Liver (tissue), 9 donors: ENCODE data around the gene KIAA1217. TPM values are rescaled to one million over a fixed set of nuclear protein-coding genes. Genes with fewer than 3 reads are reported as not detected.

Experiments
- DNase-seq: peaks from one replicate; pipeline ENCODE4 v3.0.0-alpha.2; 2017; ENCODE audit warnings: low spot score
- H3K27ac ChIP-seq, 2 donors: one replicate each; pipeline ENCODE4 v1.7.0; 2013; ENCODE audit warnings: inconsistent platforms in 2 of 2, low read length in 2 of 2, control low read depth in 1 of 2, low read depth in 1 of 2, mild to moderate bottlenecking in 1 of 2
- H3K27me3 ChIP-seq, 4 donors: one replicate each; pipeline versions ENCODE4 v1.6.1 to v1.7.0; 2013; ENCODE audit warnings: low read length in 3 of 4, inconsistent platforms in 1 of 4, mild to moderate bottlenecking in 1 of 4, moderate library complexity in 1 of 4; ENCODE audit not compliant: control insufficient read depth in 4 of 4, insufficient read depth in 4 of 4
- H3K36me3 ChIP-seq, 4 donors: one replicate each; pipeline versions ENCODE4 v1.6.1 to v1.7.0; 2013; ENCODE audit warnings: low read length in 3 of 4, mild to moderate bottlenecking in 3 of 4, low read depth in 1 of 4, moderate library complexity in 1 of 4; ENCODE audit not compliant: control insufficient read depth in 4 of 4, insufficient read depth in 3 of 4
- H3K4me1 ChIP-seq, 4 donors: one replicate each; pipeline versions ENCODE4 v1.6.1 to v1.7.0; 2013; ENCODE audit warnings: low read length in 3 of 4, mild to moderate bottlenecking in 3 of 4, moderate library complexity in 1 of 4; ENCODE audit not compliant: control insufficient read depth in 4 of 4, insufficient read depth in 4 of 4
- H3K4me3 ChIP-seq, 3 donors: one replicate each; pipeline versions ENCODE4 v1.6.1 to v1.7.0; 2013; ENCODE audit warnings: low read length in 3 of 3, control low read depth in 1 of 3, low read depth in 1 of 3, mild to moderate bottlenecking in 1 of 3
- H3K9ac ChIP-seq, 2 donors: one replicate each; pipeline ENCODE4 v1.7.0; 2013; ENCODE audit warnings: low read length in 2 of 2, mild to moderate bottlenecking in 2 of 2, moderate library complexity in 2 of 2, control low read depth in 1 of 2, low read depth in 1 of 2
- H3K9me3 ChIP-seq, 4 donors: one replicate each; pipeline versions ENCODE4 v1.6.1 to v1.7.0; 2013; ENCODE audit warnings: low read length in 3 of 4; ENCODE audit not compliant: control insufficient read depth in 4 of 4
- EGR1 ChIP-seq, 2 donors: IDR thresholded peaks; 2 replicates each; pipeline ENCODE4 v1.6.1; 2016 to 2018; ENCODE audit warnings: antibody characterized with exemption in 2 of 2, low read depth in 2 of 2
- FOXA1 ChIP-seq: IDR thresholded peaks from 2 replicates; pipeline ENCODE4 v1.6.1; 2016; ENCODE audit warnings: antibody characterized with exemption
- FOXA2 ChIP-seq: IDR thresholded peaks from 2 replicates; pipeline ENCODE4 v1.6.1; 2016; ENCODE audit warnings: antibody characterized with exemption
- GABPA ChIP-seq, 2 donors: IDR thresholded peaks in 1 of 2; conservative IDR thresholded peaks in 1 of 2; 2 replicates each; pipeline ENCODE4 v1.6.1; 2016; ENCODE audit warnings: antibody characterized with exemption in 2 of 2, mild to moderate bottlenecking in 1 of 2, moderate library complexity in 1 of 2
- HNF4A ChIP-seq, 2 donors: conservative IDR thresholded peaks; 2 replicates each; pipeline ENCODE4 v1.6.1; 2016; ENCODE audit warnings: antibody characterized with exemption in 2 of 2, mild to moderate bottlenecking in 2 of 2
- HNF4G ChIP-seq: IDR thresholded peaks from 2 replicates; pipeline ENCODE4 v1.6.1; 2016; ENCODE audit warnings: antibody characterized with exemption
- JUND ChIP-seq, 2 donors: IDR thresholded peaks; 2 replicates each; pipeline ENCODE4 v1.6.1; 2016; ENCODE audit warnings: antibody characterized with exemption in 2 of 2
- NR2F2 ChIP-seq: IDR thresholded peaks from 2 replicates; pipeline ENCODE4 v1.6.1; 2016; ENCODE audit warnings: antibody characterized with exemption
- RAD21 ChIP-seq, 2 donors: IDR thresholded peaks; 2 replicates each; pipeline ENCODE4 v1.6.1; 2016; ENCODE audit warnings: antibody characterized with exemption in 2 of 2, mild to moderate bottlenecking in 2 of 2
- RXRA ChIP-seq, 2 donors: IDR thresholded peaks; 2 replicates each; pipeline ENCODE4 v1.6.1; 2017 to 2018; ENCODE audit warnings: antibody characterized with exemption in 2 of 2, mild to moderate bottlenecking in 1 of 2
- SP1 ChIP-seq: IDR thresholded peaks from 2 replicates; pipeline ENCODE4 v1.6.1; 2018; ENCODE audit warnings: antibody characterized with exemption, mild to moderate bottlenecking
- TAF1 ChIP-seq: conservative IDR thresholded peaks from 2 replicates; pipeline ENCODE4 v1.6.1; 2016; ENCODE audit warnings: antibody characterized with exemption, mild to moderate bottlenecking
- YY1 ChIP-seq: IDR thresholded peaks from 2 replicates; pipeline ENCODE4 v1.6.1; 2016; ENCODE audit warnings: antibody characterized with exemption, mild to moderate bottlenecking
- WGBS: extraction: QIAGEN DNeasy Blood & Tissue Kit; methylation state at CpG from one replicate; pipeline ENCODE4 v1.1.7; 2013; 5-methylcytosine and 5-hydroxymethylcytosine counted together
- polyA plus RNA-seq, 2 donors: library from polyadenylated mRNA; stranded (reverse) in 1 of 2; unstranded in 1 of 2; fragments of 200-250 nt in 1 of 2; fragments of >200 nt in 1 of 2; fragmentation: Nextera tagmentation in 1 of 2; extraction: Ambion mirVana in 1 of 2; gene quantifications; one replicate each; pipeline versions ENCODE4 v1.2.1 to v1.2.3, GENCODE V29; 2013 to 2015
- total RNA-seq, 2 donors: library from RNA; depleted of rRNA; stranded (reverse); fragments of >200 nt; gene quantifications; one replicate each; pipeline ENCODE4 v1.2.3, GENCODE V29; 2014
- TF ChIP-seq, protein P1 (sequence below): IDR thresholded peaks from 2 replicates; pipeline ENCODE4 v1.6.1; 2016; ENCODE audit warnings: antibody characterized with exemption, mild to moderate bottlenecking
- TF ChIP-seq, protein P2 (sequence below): IDR thresholded peaks from 2 replicates; pipeline ENCODE4 v1.6.1; 2016; ENCODE audit warnings: antibody characterized with exemption
- TF ChIP-seq, protein P3 (sequence below): IDR thresholded peaks from 2 replicates; pipeline ENCODE4 v1.6.1; 2016; ENCODE audit warnings: antibody characterized with exemption
- TF ChIP-seq, protein P4 (sequence below): fragments of 150-350 bp; IDR thresholded peaks from 2 replicates; pipeline ENCODE4 v1.5.1; 2017; ENCODE audit warnings: improper control_type of control experiment, low read depth, low read length; ENCODE audit not compliant: missing input control
- donor health status: healthy.
- donor health status: healthy.
- donor health status: healthy.
- donor health status: healthy.
- donor health status: healthy.

KIAA1217 gene
- total and polyA plus RNA-seq, 4 donors, result 4.5 to 12.8 (median 6.8) TPM

DNA sequence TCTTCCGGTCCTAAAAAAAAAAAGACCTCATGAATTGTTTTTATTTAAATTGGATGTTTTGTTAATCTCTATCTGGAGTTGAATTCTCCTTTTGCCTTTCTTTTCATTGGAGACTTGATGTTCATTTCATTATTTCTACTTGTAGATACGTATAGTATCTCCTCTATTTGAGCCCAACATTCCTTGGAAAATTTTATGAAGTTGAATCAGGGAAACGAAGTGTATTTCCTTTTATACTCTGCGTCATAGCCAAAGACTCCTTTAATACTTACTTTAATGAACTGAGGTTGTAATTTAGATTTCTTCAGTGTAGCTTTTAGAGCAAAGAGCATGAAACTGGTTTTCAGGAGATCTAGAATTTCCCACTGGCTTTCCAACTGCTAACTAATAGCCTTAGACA, 132.4 kb downstream of the KIAA1217 start:
- WGBS, result 82% methylated on average over 4 of the region's 4 CpGs
- peaks cover 0 to 1% (median 0%) of the 10 kb centered on the region in 4 donors for H3K36me3 ChIP-seq
- H3K27ac ChIP-seq, result no peak overlapping the region
- TF ChIP-seq NR2F2 (no peak), FOXA1 (no peak), FOXA2 (no peak)
- TF ChIP-seq, protein P1, sequence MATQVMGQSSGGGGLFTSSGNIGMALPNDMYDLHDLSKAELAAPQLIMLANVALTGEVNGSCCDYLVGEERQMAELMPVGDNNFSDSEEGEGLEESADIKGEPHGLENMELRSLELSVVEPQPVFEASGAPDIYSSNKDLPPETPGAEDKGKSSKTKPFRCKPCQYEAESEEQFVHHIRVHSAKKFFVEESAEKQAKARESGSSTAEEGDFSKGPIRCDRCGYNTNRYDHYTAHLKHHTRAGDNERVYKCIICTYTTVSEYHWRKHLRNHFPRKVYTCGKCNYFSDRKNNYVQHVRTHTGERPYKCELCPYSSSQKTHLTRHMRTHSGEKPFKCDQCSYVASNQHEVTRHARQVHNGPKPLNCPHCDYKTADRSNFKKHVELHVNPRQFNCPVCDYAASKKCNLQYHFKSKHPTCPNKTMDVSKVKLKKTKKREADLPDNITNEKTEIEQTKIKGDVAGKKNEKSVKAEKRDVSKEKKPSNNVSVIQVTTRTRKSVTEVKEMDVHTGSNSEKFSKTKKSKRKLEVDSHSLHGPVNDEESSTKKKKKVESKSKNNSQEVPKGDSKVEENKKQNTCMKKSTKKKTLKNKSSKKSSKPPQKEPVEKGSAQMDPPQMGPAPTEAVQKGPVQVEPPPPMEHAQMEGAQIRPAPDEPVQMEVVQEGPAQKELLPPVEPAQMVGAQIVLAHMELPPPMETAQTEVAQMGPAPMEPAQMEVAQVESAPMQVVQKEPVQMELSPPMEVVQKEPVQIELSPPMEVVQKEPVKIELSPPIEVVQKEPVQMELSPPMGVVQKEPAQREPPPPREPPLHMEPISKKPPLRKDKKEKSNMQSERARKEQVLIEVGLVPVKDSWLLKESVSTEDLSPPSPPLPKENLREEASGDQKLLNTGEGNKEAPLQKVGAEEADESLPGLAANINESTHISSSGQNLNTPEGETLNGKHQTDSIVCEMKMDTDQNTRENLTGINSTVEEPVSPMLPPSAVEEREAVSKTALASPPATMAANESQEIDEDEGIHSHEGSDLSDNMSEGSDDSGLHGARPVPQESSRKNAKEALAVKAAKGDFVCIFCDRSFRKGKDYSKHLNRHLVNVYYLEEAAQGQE, result no peak
- TF ChIP-seq, protein P2, sequence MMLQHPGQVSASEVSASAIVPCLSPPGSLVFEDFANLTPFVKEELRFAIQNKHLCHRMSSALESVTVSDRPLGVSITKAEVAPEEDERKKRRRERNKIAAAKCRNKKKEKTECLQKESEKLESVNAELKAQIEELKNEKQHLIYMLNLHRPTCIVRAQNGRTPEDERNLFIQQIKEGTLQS, result no peak
- H3K4me1 ChIP-seq, result no peaks in the 10 kb centered on the region
- no peak overlapping the region for H3K9ac ChIP-seq
- no peaks in the 10 kb centered on the region for H3K9me3 ChIP-seq
- no peak overlapping the region for H3K4me3 ChIP-seq
- H3K27me3 ChIP-seq, result no peaks in the 10 kb centered on the region
- DNase-seq, result no peak

DNA sequence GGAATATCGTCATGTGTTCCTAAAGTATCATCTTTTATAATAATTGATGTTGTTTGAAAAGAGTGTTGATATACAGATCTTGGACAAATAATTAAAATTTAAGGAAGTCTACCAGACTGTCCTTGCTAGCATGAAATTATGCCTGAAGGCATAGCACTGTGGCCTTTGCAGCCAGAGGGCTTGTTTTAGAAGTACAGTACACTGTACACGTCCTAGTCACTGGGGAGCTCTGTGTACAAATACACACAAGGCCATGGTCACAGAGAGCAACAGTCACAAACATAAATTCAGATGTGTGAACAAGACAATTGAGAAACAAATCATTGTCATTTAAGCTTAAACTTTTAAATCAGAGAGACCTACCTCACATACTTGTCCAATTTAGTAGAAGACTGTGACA, 133.0 kb downstream of the KIAA1217 start:
- Histone ChIP-seq H3K9ac (no peak overlapping the region), H3K9me3 (no peaks in the 10 kb centered on the region), H3K4me1 (no peaks in the 10 kb centered on the region), H3K36me3 (peaks cover 0 to 1% (median 0%) of the 10 kb centered on the region in 4 donors), H3K27ac (no peak overlapping the region), H3K4me3 (no peak overlapping the region), H3K27me3 (no peaks in the 10 kb centered on the region)
- no peak for DNase-seq
- no peak for TF ChIP-seq YY1
- no peak for TF ChIP-seq EGR1 (IDR thresholded peaks at IDR 0.05; ENCODE audit: low read depth in 2 of 2)
- no peak for TF ChIP-seq FOXA2
- TF ChIP-seq, protein P2, result no peak
- TF ChIP-seq JUND (IDR thresholded peaks at IDR 0.05), result no peak
- TF ChIP-seq RXRA (IDR thresholded peaks at IDR 0.05), result no peak
- TF ChIP-seq HNF4G, result no peak
- TF ChIP-seq FOXA1, result no peak
- TF ChIP-seq NR2F2, result no peak
- TF ChIP-seq HNF4A (conservative IDR thresholded peaks at IDR 0.05), result no peak
- TF ChIP-seq SP1, result no peak
- no peak for TF ChIP-seq TAF1
- 70% methylated on average over 2 of the region's 2 CpGs for WGBS

DNA sequence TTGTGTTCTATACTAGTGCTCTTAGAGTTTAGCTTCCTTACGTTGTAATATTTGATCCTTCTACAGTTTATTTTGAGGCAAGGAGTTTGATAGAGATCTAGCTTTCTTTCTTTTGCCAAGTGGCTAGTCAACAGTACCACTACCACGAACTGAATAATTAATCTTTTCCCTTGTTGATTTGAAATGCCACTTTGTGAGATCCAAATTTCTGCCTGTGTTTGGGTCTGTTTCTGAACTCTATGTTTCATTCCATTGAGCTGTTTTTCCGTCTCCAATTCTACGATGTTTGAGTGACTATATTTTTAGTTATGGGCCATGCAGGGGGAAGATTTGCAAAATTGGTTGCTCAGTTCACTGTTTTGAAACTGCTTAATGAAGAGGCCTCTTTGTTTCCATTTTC, 134.7 kb downstream of the KIAA1217 start:
- H3K27ac ChIP-seq, result no peak overlapping the region
- H3K9ac ChIP-seq, result no peak overlapping the region
- TF ChIP-seq YY1, result no peak
- no peak for TF ChIP-seq EGR1 (IDR thresholded peaks at IDR 0.05; ENCODE audit: low read depth in 2 of 2)
- TF ChIP-seq, protein P3, sequence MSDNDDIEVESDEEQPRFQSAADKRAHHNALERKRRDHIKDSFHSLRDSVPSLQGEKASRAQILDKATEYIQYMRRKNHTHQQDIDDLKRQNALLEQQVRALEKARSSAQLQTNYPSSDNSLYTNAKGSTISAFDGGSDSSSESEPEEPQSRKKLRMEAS, result no peak
- TF ChIP-seq SP1, result no peak
- no peak for TF ChIP-seq GABPA (IDR thresholded peaks at IDR 0.05 in 1 of 2, conservative IDR thresholded peaks at IDR 0.05 in 1 of 2)
- no peak for TF ChIP-seq RAD21 (IDR thresholded peaks at IDR 0.05)
- TF ChIP-seq JUND (IDR thresholded peaks at IDR 0.05), result no peak
- no peak for TF ChIP-seq FOXA1
- TF ChIP-seq, protein P4, sequence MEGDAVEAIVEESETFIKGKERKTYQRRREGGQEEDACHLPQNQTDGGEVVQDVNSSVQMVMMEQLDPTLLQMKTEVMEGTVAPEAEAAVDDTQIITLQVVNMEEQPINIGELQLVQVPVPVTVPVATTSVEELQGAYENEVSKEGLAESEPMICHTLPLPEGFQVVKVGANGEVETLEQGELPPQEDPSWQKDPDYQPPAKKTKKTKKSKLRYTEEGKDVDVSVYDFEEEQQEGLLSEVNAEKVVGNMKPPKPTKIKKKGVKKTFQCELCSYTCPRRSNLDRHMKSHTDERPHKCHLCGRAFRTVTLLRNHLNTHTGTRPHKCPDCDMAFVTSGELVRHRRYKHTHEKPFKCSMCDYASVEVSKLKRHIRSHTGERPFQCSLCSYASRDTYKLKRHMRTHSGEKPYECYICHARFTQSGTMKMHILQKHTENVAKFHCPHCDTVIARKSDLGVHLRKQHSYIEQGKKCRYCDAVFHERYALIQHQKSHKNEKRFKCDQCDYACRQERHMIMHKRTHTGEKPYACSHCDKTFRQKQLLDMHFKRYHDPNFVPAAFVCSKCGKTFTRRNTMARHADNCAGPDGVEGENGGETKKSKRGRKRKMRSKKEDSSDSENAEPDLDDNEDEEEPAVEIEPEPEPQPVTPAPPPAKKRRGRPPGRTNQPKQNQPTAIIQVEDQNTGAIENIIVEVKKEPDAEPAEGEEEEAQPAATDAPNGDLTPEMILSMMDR, result no peak
- TF ChIP-seq HNF4A (conservative IDR thresholded peaks at IDR 0.05), result no peak
- TF ChIP-seq TAF1, result no peak
- no peak for TF ChIP-seq NR2F2
- TF ChIP-seq, protein P1, result no peak
- no peak for TF ChIP-seq FOXA2
- TF ChIP-seq HNF4G, result no peak
- TF ChIP-seq RXRA (IDR thresholded peaks at IDR 0.05), result no peak

More for the DNA sequence above, 134.7 kb downstream of the KIAA1217 start:
- no peak overlapping the region for H3K4me3 ChIP-seq
- no peak for DNase-seq
- no peaks in the 10 kb centered on the region for H3K27me3 ChIP-seq
- no peaks in the 10 kb centered on the region for H3K9me3 ChIP-seq
- no peaks in the 10 kb centered on the region for H3K4me1 ChIP-seq
- H3K36me3 ChIP-seq, result peaks cover 0 to 1% (median 0%) of the 10 kb centered on the region in 4 donors
- 70% methylated on average over 4 of the region's 4 CpGs for whole genome bisulfite sequencing
